ENCODE data around the gene TNPO1. TPM values are rescaled to one million over a fixed set of nuclear protein-coding genes. Genes with fewer than 3 reads are reported as not detected.

The TNPO1 gene
- total RNA-seq, 1 donor from 2014 or later = 269 TPM

Other genes with a start within 250 kb of the TNPO1 start
- gene FCHO2, start 139.4 kb downstream of the TNPO1 start, total RNA-seq = 27.3 and 31.6 TPM in 2 replicates